ENCODE data around the gene FGD6. TPM values are rescaled to one million over a fixed set of nuclear protein-coding genes. Genes with fewer than 3 reads are reported as not detected.

The FGD6 gene
- total RNA-seq, 1 experiment from 2014 or later, result 28.3 TPM

GRCh38 chr12:95118138-95118787, 99.0 kb downstream of the FGD6 start:
- in situ Hi-C loops (cut with HindIII; ENCODE audit: low pct_unique_long_range_greater_than_20kb, low sequenced_read_pairs), result loop anchor here (5.0 kb wide), 1 partner anchor 89 kb away; no protein-coding TSS in a partner anchor
- DNase-seq (ENCODE audit: low read depth, low spot score) (no peak), ATAC-seq (peak; percentile 66)
- H3K36me3 ChIP-seq (ENCODE audit: control insufficient read depth, insufficient read depth, low read length), result no peaks in the 10 kb centered on the region
- CTCF ChIA-PET, result interaction anchor here (0.6 to 1.2 kb wide), 3 partner anchors 78 to 239 kb away, joined by 4 to 6 read pairs (median 4); partner anchors contain the start of gene VEZT
- no peaks in the 10 kb centered on the region for H3K9me3 ChIP-seq (ENCODE audit: control insufficient read depth, insufficient read depth, low read depth, low read length)
- no TSS peak for BruUV-seq (replicated peaks)
- no peak overlapping the region for H3K4me3 ChIP-seq (ENCODE audit: low read depth in 2 of 2, low read length in 2 of 2)
- no peaks in the 10 kb centered on the region for H3K27me3 ChIP-seq (ENCODE audit: control insufficient read depth, insufficient read depth, low read length)
- H3K27ac ChIP-seq (ENCODE audit: low read length), result no peak overlapping the region; the same call in 1 of the 2 replicates
- intact Hi-C loops (cut with micrococcal nuclease; ENCODE audit: unreplicated experiment), result loop anchor here (2.0 to 10.0 kb wide), 2 partner anchors 99 to 417 kb away; partner anchors contain the start of genes FGD6 and VEZT
- H3K4me1 ChIP-seq (ENCODE audit: control insufficient read depth, insufficient read depth, low read length), result peaks cover 20% of the 10 kb centered on the region
- TF ChIP-seq, protein P1, sequence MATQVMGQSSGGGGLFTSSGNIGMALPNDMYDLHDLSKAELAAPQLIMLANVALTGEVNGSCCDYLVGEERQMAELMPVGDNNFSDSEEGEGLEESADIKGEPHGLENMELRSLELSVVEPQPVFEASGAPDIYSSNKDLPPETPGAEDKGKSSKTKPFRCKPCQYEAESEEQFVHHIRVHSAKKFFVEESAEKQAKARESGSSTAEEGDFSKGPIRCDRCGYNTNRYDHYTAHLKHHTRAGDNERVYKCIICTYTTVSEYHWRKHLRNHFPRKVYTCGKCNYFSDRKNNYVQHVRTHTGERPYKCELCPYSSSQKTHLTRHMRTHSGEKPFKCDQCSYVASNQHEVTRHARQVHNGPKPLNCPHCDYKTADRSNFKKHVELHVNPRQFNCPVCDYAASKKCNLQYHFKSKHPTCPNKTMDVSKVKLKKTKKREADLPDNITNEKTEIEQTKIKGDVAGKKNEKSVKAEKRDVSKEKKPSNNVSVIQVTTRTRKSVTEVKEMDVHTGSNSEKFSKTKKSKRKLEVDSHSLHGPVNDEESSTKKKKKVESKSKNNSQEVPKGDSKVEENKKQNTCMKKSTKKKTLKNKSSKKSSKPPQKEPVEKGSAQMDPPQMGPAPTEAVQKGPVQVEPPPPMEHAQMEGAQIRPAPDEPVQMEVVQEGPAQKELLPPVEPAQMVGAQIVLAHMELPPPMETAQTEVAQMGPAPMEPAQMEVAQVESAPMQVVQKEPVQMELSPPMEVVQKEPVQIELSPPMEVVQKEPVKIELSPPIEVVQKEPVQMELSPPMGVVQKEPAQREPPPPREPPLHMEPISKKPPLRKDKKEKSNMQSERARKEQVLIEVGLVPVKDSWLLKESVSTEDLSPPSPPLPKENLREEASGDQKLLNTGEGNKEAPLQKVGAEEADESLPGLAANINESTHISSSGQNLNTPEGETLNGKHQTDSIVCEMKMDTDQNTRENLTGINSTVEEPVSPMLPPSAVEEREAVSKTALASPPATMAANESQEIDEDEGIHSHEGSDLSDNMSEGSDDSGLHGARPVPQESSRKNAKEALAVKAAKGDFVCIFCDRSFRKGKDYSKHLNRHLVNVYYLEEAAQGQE (IDR thresholded peaks at IDR 0.05; ENCODE audit: insufficient read depth in 1 of 2, low read depth in 2 of 2, low read length in 1 of 2), result no peak
- TF ChIP-seq POLR2AphosphoS5 (IDR thresholded peaks at IDR 0.05; ENCODE audit: low read depth, low read length) (no peak), TCF7L2 (IDR thresholded peaks at IDR 0.05; ENCODE audit: low read depth, low read length) (no peak)
- POLR2A ChIA-PET, result no interaction called here

GRCh38 chr12:95117178-95117599, 100.1 kb downstream of the FGD6 start:
- CTCF ChIA-PET, result interaction anchor here (0.5 to 1.5 kb wide), 4 partner anchors 101 to 417 kb away, joined by 4 to 10 read pairs (median 6); partner anchors contain the start of gene VEZT
- no peaks in the 10 kb centered on the region; the same call in 1 of the 2 replicates for H3K36me3 ChIP-seq (ENCODE audit: control insufficient read depth, insufficient read depth, low read length)
- DNase-seq (ENCODE audit: low read depth, low spot score), result no peak
- H3K9me3 ChIP-seq (ENCODE audit: control insufficient read depth, insufficient read depth, low read depth, low read length), result no peaks in the 10 kb centered on the region
- H3K4me3 ChIP-seq (ENCODE audit: low read depth in 2 of 2, low read length in 2 of 2), result no peak overlapping the region
- POLR2A ChIA-PET, result interaction anchor here (0.5 kb wide), 1 partner anchor 205 kb away, joined by 3 read pairs; no protein-coding TSS in a partner anchor
- peaks cover 20% of the 10 kb centered on the region for H3K4me1 ChIP-seq (ENCODE audit: control insufficient read depth, insufficient read depth, low read length)
- intact Hi-C loops (cut with micrococcal nuclease; ENCODE audit: unreplicated experiment) (loop anchor here (2.0 to 10.0 kb wide), 2 partner anchors 220 to 418 kb away; no protein-coding TSS in a partner anchor), in situ Hi-C loops (cut with HindIII; ENCODE audit: low pct_unique_long_range_greater_than_20kb, low sequenced_read_pairs) (loop anchor here (5.0 kb wide), 1 partner anchor 90 kb away; no protein-coding TSS in a partner anchor)
- peak; percentile 88 for ATAC-seq
- H3K27me3 ChIP-seq (ENCODE audit: control insufficient read depth, insufficient read depth, low read length), result no peaks in the 10 kb centered on the region
- no TSS peak for BruUV-seq (replicated peaks)
- H3K27ac ChIP-seq (ENCODE audit: low read length), result peak overlapping the region; percentile 57
- TF ChIP-seq POLR2AphosphoS5 (IDR thresholded peaks at IDR 0.05; ENCODE audit: low read depth, low read length), result no peak
- TF ChIP-seq, protein P2, sequence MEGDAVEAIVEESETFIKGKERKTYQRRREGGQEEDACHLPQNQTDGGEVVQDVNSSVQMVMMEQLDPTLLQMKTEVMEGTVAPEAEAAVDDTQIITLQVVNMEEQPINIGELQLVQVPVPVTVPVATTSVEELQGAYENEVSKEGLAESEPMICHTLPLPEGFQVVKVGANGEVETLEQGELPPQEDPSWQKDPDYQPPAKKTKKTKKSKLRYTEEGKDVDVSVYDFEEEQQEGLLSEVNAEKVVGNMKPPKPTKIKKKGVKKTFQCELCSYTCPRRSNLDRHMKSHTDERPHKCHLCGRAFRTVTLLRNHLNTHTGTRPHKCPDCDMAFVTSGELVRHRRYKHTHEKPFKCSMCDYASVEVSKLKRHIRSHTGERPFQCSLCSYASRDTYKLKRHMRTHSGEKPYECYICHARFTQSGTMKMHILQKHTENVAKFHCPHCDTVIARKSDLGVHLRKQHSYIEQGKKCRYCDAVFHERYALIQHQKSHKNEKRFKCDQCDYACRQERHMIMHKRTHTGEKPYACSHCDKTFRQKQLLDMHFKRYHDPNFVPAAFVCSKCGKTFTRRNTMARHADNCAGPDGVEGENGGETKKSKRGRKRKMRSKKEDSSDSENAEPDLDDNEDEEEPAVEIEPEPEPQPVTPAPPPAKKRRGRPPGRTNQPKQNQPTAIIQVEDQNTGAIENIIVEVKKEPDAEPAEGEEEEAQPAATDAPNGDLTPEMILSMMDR (IDR thresholded peaks at IDR 0.05), result peak; percentile 74

DNA sequence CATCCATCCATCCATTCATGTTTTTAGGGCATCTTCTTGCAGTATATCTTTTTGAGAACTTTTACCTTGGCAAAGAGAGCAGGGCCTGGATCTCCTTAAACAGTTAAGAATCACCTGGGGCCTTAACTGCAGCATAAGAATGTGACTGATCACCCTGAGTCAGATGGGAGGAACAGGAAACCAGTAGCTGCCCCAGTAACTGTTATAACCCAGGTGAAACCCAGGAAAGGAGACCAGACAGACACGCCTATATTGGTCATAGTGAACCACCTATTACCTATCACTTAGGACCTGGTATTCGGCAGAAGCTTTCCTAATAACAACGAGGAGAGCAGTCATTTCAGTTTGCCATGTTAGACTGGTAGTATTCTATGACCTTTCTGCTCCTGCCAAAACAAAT, 100.5 kb downstream of the FGD6 start:
- POLR2A ChIA-PET, result no interaction called here
- BruUV-seq (replicated peaks), result no TSS peak
- ATAC-seq (peak; percentile 74), DNase-seq (ENCODE audit: low read depth, low spot score) (no peak)
- Histone ChIP-seq H3K27me3 (ENCODE audit: control insufficient read depth, insufficient read depth, low read length) (no peaks in the 10 kb centered on the region), H3K9me3 (ENCODE audit: control insufficient read depth, insufficient read depth, low read depth, low read length) (no peaks in the 10 kb centered on the region), H3K4me3 (ENCODE audit: low read depth in 2 of 2, low read length in 2 of 2) (no peak overlapping the region), H3K4me1 (ENCODE audit: control insufficient read depth, insufficient read depth, low read length) (peaks cover 20% of the 10 kb centered on the region), H3K36me3 (ENCODE audit: control insufficient read depth, insufficient read depth, low read length) (no peaks in the 10 kb centered on the region; the same call in 1 of the 2 replicates), H3K27ac (ENCODE audit: low read length) (peak overlapping the region; percentile 57)
- intact Hi-C loops (cut with micrococcal nuclease; ENCODE audit: unreplicated experiment), result loop anchor here (2.0 to 10.0 kb wide), 2 partner anchors 220 to 418 kb away; no protein-coding TSS in a partner anchor
- in situ Hi-C loops (cut with HindIII; ENCODE audit: low pct_unique_long_range_greater_than_20kb, low sequenced_read_pairs), result loop anchor here (5.0 kb wide), 1 partner anchor 91 kb away; no protein-coding TSS in a partner anchor
- CTCF ChIA-PET, result interaction anchor here (1.2 to 1.5 kb wide), 2 partner anchors 101 to 418 kb away, joined by 4 to 10 read pairs; partner anchors contain the start of gene VEZT
- TF ChIP-seq, protein P1 (IDR thresholded peaks at IDR 0.05; ENCODE audit: insufficient read depth in 1 of 2, low read depth in 2 of 2, low read length in 1 of 2), result no peak
- TF ChIP-seq TCF7L2 (IDR thresholded peaks at IDR 0.05; ENCODE audit: low read depth, low read length), result no peak
- TF ChIP-seq, protein P2 (IDR thresholded peaks at IDR 0.05), result no peak
- no peak for TF ChIP-seq SIN3A (IDR thresholded peaks at IDR 0.05; ENCODE audit: borderline replicate concordance, insufficient read depth, low read depth, low read length)
- no peak for TF ChIP-seq POLR2AphosphoS5 (IDR thresholded peaks at IDR 0.05; ENCODE audit: low read depth, low read length)

All from Panc1 (cell line).